Suppressor macrophage treated with lipopolysaccharide for 1 hour (primary cell): ENCODE measurements around the gene FAM47E.

Experiments
- DNase-seq, 3 donors: peaks; one replicate each; pipeline ENCODE4 v3.0.0-alpha.2; 2020 to 2022

Gene FAM47E

DNA sequence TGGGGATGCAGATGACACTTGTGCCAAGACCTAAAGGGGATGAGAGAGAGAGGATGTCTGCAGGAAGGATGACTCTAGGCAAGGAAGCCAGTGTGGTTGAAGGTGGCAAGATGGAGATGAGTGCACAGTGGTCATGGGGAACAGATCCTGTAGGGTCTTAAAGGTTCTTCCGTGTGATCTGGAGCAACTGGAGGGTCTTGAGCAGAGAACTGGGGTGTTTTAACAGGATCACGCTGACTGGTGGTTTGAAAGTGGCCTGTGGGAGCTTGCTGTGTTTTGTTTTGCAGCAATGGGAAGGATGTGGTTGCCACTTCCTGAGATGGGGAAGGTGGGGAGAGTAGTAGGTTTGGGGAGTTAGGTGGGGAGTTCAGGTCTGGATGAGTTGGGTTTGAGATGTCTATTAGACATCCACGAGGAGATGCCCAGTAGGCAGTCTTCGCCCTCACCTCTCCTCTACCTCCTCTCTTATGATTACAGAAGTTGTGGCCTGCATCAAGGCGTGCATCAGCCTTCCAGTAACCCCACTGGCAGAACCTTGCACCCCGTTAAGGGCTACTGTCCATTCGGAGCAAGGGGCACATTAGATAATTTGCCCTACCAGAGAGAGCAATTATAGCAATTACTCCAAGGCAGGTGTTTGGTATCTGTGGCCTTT, 53.6 kb downstream of the FAM47E start:
- no peak for DNase-seq

DNA sequence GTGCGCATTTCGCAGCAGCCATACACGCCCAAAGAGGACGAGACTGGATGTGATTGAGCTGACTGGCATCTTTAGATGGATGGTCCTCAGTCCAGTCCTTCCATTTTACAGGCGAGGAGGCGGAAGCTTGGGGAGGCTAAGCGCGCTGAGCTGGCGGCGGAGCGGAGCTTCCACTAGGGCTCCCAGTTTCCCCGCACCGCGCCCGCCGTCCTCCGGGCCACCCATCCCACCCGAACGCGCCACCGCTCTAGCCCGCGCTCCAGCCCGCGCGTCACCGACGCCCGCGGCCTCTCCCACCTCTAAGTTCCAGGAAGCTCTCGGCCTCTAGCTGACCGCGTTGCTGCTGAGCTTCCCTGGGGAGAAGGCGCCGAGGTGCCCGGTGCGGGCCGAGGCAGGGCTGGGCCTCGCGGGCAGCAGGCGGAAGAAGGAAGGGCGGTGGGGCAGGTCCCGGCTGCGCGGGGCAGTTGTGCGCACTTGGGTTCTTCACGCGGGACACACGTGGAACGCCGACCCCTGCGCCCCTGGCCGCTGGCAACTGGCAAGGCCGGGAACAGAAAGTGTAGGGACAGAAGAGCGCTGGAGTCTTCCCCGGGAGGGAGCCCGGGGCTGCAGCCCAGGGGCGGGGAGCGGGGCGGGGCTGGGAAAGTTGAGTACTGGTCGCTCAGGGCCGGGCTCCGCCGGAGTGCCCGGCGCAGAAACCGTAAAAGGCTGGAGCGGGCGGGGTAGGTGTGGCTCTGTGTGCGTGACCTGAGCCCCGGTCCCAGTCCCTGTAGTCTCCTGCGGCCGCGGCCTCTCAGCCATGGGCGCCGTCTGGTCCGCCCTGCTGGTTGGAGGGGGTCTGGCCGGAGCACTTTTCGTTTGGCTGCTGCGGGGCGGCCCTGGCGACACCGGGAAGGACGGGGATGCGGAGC, 54.7 kb downstream of the FAM47E start, which contains the start of gene STBD1:
Gene STBD1, plus strand, starts transcription at position 763 of the 911 bp plus-strand sequence. Its CDS starts 37 bp downstream, at position 800.
- peak; percentile 69 to 80 (median 69) for DNase-seq

DNA sequence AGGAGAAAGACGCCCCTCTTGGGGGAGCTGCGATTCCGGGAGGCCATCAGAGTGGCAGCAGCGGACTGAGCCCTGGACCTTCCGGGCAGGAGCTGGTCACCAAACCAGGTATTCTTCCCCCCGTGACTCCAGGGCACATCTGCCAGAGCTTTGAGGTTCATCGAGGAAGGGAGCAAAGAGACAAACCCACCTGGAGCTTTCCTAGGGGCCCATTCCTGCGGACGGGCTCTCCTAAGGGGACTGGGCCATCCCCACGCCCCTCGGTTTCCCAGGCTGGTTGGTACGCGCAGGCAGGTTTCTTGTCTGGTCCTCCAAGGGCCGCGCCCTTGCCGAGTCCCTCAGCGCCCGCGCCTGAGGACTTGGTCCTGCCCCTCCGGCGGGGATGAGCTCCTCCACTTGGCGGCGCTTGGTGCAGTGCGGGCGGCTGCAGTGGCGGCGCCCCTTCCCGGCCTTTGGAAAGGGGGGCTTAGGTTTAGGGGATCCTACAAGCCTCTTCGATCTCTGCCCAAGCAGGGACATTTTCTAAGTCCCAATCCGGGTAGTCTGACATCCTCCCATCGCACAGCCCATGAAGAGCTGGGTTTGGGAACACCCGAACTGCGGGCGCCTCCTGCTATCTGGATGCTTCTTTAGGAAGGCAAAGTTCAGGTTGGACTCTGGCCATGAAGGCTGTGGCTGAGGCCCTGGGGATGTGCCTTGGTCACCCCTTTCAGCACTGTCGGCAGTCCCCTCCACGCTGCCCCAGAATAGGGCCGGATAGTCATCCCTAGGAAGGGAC, 55.5 kb downstream of the FAM47E start:
- DNase-seq = peak; percentile 69 to 82 (median 70)

DNA sequence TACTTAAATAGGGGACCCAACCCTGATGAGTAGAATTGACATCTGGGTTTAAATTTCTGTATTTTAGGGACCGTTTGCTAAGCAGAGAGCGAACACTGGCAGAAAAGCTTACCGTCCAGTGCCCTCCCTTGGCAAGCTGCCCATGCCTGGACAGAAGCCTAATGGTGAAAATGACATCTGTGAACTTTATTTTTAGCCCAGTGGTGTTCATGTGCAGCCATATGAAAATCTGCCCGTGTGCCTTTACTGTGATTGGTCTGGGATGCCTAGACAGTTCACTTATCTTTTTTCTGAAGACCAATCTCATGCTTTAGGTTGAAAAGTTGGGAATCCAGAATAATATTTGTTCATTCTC, 56.1 kb downstream of the FAM47E start:
- no peak for DNase-seq

DNA sequence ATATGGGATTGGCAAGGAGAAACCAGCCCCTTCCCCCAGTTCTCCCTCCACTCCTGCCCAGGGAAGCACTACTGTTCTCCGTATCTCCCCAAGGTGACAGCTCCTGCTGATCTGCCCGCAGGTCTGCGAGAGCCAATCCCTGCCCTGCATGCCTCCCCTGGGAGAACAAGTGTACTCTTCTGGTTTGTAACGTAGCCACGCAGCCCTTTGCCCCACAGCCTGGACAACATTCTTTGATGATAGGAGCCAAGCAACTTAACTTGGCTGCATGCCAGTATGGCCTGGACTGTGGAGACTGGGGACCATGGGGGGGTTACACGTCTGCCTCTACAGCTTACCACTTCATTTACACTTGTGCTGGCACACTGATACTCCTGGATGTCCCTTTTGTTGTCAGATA, 57.0 kb downstream of the FAM47E start:
- no peak for DNase-seq

DNA sequence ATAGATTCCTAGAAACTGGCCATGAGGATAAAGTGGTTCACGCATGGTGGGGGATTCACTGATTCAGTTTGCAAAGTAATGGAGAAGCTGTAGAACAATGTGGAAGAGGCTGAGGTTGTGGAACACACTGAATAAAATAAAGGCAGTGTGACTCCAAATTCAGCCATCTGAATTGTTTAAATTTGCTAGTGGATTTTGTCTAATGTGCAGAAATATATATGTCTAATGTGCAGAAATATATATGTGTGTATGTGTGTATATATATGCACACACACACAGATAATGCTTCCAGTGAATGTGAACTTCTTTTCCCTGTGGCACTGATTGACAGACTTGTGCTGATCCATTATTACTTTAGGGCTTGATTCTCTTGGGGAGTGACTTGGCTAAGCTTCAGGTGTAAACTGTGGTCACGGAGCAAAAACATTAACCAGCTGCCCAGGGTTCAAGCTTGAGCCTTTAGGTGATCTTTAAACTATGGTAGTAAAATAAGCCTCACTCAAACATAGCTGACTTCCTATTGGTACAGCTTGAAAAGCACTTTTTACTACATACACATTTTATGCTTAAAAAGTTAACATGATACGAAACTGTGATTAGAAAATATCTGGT, 58.5 kb downstream of the FAM47E start:
- no peak for DNase-seq

DNA sequence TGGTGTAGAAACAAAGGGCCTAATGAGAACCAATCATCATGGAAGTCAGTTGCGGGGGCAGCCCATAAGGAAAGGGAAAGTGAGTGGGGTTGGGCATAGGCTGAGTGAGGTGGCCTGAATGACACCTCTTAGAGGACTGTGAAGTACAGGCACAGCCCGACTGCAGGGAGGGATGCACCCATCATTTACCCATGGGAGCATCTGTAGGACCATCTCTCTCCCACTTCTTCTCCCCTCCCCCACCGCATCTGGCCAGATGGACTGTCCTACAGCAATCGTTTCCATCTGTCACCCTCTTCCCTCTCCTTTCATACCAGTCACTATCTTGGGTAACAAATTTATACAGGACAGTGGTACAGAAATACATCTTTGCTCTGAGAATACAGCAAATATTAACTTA, 59.2 kb downstream of the FAM47E start:
- no peak for DNase-seq

DNA sequence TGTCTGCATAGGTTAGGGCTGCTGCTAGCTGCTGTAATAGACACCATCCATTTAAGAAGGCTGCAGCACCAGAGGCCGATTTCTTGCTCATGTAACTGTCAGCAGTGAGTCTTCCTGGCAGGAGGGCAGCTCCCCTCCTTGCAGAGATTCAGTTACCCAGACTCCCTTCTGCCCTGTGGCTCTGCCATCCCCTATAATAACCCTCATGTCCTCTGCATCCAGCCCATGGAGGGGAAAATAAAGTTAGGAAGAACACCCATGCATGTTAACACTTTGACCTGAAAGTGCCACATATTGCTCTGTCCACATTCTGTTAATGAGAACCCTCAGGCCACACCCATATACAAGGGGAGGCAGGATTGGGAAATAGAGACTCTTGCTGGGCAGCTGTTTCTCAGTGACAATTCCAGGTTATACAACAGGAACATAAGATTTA, 60.4 kb downstream of the FAM47E start:
- DNase-seq = no peak

DNA sequence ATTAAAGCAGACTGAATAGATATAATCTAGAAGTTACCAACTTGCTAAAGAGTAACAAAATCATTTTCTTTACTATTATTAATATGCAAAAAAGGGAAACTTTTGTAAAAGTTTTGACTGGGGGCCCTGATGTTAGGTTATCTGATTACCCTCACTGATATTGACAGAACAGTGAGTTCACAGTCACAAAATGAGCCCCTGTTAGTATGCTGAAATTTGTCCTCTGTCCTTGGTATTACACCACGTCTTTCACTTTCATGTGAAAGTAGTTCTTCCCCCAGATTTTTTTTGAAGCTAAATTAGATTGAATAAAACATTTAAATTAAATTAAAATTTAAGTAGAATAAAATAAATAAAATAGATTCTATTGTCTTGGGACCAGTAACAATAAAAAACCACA, 60.9 kb downstream of the FAM47E start:
- no peak for DNase-seq

DNA sequence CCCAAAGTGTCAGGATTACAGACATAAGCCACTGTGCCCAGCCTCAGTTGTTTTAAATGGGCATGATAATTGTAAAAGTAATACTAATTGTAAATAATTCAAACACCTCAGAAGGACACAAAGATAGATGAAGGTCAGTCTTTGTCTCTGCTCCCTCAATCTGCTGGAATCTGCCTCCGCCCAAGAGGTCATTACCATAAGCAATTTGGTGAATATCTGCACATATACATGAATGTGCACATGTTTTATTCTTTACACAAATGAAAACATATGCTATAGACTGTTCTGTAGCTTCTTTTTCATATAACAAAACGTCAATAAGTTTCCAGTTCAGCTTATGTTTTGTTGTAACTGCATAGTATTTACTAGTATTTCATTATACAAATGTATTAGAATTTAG, 62.0 kb downstream of the FAM47E start:
- DNase-seq = no peak

DNA sequence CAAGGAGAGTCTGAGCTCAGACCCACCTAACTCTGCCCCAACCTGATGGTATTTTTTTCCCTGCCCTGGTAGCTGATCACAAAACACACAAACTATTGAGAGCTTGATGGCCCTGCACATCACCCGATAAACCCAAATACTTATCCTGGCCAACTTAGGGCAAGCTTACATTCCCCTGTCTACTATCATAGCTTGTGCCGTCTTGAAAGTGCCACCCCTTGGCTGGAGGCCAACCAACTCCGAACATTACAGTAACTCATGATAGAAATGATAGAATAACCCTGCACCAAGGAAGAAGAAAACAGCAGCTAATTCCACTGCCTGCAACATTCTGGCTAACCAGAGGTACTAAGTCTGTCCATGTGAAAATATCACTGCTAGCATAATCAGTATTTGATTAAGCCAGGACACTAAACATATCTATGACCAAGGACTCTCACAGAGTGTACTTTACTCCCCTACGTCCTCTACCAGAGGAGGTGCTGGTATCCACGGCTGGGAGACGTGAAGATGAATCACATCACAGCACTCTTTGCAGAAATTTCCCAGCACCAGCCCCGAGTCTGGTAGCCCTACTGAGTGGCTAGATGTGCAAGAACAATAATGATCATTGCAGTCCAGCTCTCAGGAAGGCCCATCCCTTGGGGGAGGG, 63.9 kb downstream of the FAM47E start:
- DNase-seq = no peak

DNA sequence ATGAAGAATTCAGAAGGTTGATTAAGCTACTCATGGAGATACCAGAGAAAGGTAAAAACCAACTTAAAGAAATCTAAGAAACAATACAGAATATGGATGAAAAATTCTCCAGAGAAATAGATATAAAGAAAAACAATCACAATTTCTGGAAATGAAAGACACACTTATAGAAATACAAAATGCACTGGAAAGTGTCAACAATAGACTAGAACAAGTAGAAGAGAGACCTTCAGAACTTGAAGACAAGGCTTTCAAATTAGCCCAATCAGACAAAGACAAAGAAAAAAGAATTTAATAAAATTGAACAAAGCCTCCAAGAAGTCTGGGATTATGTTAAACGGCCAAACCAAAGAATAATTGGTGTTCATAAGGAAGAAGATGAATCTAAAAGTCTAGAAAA, 64.6 kb downstream of the FAM47E start:
- DNase-seq = no peak

DNA sequence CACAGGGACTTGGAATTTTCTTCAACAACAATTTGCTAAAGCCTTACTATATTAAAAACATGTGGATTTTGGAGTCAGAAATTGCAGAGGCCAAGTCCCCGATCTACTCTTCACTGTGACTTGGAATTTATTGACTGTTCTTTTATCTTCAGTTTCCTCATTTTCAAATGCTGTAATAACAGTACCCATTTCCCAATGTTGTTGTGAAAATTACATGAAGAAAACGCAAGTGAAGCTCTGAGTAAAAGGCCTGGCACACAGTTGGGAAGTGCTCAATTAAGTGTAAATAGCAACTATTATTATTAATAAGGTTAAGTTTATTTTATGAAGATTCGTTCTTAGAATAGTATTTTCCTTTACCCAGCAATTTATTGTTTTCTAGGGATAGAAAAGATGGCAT, 70.7 kb downstream of the FAM47E start:
- peak in 1 of 3 donors; percentile 18 for DNase-seq

DNA sequence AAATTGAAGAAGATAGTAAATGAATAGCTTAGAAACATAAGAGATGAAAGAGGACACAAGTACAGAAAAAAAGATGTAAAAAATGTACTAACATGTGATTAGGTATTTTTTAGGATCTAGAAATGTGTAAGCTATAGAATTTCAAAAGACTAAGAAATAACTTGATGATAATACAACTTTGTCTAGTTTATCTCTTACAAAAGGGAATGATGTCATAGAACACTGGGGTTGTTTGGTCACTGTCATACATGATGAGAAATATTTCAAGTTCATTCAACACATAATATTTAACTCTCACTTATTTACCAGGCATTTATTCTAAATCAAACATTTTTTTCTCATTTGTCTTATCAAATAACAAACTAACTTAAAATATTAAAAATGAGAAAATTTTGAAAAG, 73.6 kb downstream of the FAM47E start:
- no peak for DNase-seq

DNA sequence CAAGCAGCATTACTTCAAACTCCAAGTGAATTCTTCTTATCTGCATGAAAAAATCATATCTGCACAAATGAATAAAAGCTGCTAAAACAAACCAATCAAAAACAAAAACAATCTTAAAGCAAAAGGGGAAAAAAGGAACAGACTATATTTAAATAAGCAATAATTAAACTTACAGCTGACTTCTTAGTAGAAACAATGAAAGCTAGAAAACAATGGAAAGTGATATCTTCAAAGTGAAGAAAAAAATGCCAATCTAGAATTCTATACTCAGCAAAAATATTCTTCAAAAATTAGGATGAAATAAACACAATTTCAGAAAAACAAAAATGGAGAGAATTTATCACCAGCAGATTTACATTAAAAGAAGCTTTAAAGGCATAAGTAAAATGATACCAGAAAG, 75.0 kb downstream of the FAM47E start:
- DNase-seq = no peak
